MCF 10A (cell line): Measurements from ENCODE around the gene SLC35B2. TPM values are rescaled to one million over a fixed set of nuclear protein-coding genes. Genes with fewer than 3 reads are reported as not detected.

Source experiments
- BruUV-seq: library from RNA; stranded (reverse); fragments of 400-500 nt; replicated peaks from 2 replicates; lab custom pipeline; 2021; lab: Mats Ljungman, UMichigan
- CTCF ChIA-PET: fragments of 300-600 bp; sonication (Branson Sonifier 250); formaldehyde crosslinking; extraction: SDS; loops from one replicate; lab custom pipeline; 2021; ENCODE audit warnings: antibody characterized with exemption, inconsistent platforms; lab: Yijun Ruan, JAX
- POLR2A ChIA-PET: fragments of 300-600, 350-650 bp; sonication (Branson Sonifier 250); formaldehyde crosslinking; extraction: SDS; loops from one replicate; lab custom pipeline; 2020; ENCODE audit warnings: antibody characterized with exemption, inconsistent platforms; lab: Yijun Ruan, JAX
- DNase-seq: peaks from one replicate; pipeline ENCODE4 v3.0.0-alpha.2; 2018; ENCODE audit not compliant: unreplicated experiment
- H3K27ac Mint-ChIP-seq: one replicate; pipeline ENCODE4 v1.8.0; 2022; ENCODE audit warnings: mild to moderate bottlenecking, low read depth, mixed read lengths; ENCODE audit not compliant: unreplicated experiment
- H3K27me3 Mint-ChIP-seq: one replicate; pipeline ENCODE4 v1.8.0; 2022; ENCODE audit warnings: mixed read lengths; ENCODE audit not compliant: insufficient read depth, unreplicated experiment
- H3K36me3 Mint-ChIP-seq: one replicate; pipeline ENCODE4 v1.8.0; 2022; ENCODE audit warnings: mild to moderate bottlenecking, moderate library complexity, mixed read lengths; ENCODE audit not compliant: insufficient read depth, unreplicated experiment
- H3K4me1 Mint-ChIP-seq: one replicate; pipeline ENCODE4 v1.8.0; 2022; ENCODE audit warnings: mixed read lengths; ENCODE audit not compliant: insufficient read depth, unreplicated experiment
- H3K4me3 Mint-ChIP-seq: one replicate; pipeline ENCODE4 v1.8.0; 2022; ENCODE audit warnings: mild to moderate bottlenecking, moderate library complexity, mixed read lengths; ENCODE audit not compliant: unreplicated experiment
- H3K9me3 Mint-ChIP-seq: one replicate; pipeline ENCODE4 v1.8.0; 2022; ENCODE audit warnings: mixed read lengths; ENCODE audit not compliant: unreplicated experiment
- intact Hi-C: fragments of 100-400 bp; cut with micrococcal nuclease; formaldehyde crosslinking; loops from 2 replicates; pipeline ENCODE4 v1.14.1; 2022
- total RNA-seq: library from RNA; stranded (reverse); gene quantifications from 2 replicates; pipeline ENCODE4 v1.2.3, GENCODE V29; 2022
- TF ChIP-seq, protein P1 (sequence below): fragments of 200-600 bp; IDR thresholded peaks from one replicate; pipeline ENCODE4 v1.8.0; 2022; ENCODE audit warnings: antibody characterized with exemption, mild to moderate bottlenecking; ENCODE audit not compliant: unreplicated experiment

SLC35B2 gene
- total RNA-seq, 1 experiment from 2014 or later = 27.1 TPM

DNA sequence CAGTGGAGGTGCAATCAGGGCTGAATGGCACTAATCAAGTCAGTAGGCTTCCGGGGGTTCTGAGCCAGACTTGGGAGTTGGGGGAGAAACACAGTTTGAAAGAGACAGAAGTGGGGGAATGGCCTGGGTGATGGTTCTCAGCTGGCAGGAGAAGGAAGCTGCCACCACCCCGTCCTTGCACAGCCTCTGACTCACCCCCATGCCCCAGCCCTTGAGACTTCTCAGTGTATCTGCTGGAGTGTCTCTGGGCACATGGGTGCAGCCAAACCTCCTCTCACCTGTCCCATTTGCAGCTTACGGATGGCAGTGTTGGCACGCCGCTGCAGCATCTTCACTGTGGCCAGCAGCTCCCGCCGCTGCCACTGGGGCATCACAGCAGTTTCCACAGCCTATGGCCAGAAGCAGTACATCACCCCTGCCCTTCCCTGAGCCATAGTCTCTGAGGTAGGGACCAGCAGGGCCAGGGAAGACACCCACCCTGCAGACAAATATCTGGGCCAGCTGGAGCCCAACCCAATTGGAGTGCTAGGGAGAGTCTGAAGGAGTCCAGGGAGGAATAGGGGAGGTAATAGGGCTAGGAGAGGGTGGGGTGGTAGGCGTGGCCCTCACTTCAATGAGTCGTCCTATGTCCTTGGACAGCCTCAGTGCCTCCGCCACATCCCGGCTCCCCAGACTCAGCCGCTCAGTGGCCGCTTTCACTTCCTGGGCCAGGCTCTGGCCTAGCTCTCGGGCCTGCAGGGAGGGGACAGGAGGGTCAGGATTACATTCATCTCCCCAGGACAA is 44.6 kb upstream of the SLC35B2 start:
- CTCF ChIA-PET = interaction anchor here (1.2 to 1.4 kb wide), 2 partner anchors 11 to 31 kb away, joined by 3 to 4 read pairs; partner anchors contain the start of gene AARS2
- H3K4me3 Mint-ChIP-seq = no peak overlapping the region
- H3K27ac Mint-ChIP-seq = no peak overlapping the region
- no peak for DNase-seq
- peaks cover 38% of the 10 kb centered on the region for H3K36me3 Mint-ChIP-seq
- BruUV-seq = no TSS peak
- H3K9me3 Mint-ChIP-seq = no peaks in the 10 kb centered on the region
- POLR2A ChIA-PET = interaction anchor here (0.6 to 0.7 kb wide), 3 partner anchors 21 to 556 kb away, joined by 3 to 5 read pairs (median 3); no protein-coding TSS in a partner anchor
- TF ChIP-seq, protein P1, sequence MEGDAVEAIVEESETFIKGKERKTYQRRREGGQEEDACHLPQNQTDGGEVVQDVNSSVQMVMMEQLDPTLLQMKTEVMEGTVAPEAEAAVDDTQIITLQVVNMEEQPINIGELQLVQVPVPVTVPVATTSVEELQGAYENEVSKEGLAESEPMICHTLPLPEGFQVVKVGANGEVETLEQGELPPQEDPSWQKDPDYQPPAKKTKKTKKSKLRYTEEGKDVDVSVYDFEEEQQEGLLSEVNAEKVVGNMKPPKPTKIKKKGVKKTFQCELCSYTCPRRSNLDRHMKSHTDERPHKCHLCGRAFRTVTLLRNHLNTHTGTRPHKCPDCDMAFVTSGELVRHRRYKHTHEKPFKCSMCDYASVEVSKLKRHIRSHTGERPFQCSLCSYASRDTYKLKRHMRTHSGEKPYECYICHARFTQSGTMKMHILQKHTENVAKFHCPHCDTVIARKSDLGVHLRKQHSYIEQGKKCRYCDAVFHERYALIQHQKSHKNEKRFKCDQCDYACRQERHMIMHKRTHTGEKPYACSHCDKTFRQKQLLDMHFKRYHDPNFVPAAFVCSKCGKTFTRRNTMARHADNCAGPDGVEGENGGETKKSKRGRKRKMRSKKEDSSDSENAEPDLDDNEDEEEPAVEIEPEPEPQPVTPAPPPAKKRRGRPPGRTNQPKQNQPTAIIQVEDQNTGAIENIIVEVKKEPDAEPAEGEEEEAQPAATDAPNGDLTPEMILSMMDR = no peak
- H3K4me1 Mint-ChIP-seq = peaks cover 4% of the 10 kb centered on the region
- intact Hi-C loops = no loop called here
- peaks cover 2% of the 10 kb centered on the region for H3K27me3 Mint-ChIP-seq

GRCh38 chr6:44301106-44301505 is 43.8 kb upstream of the SLC35B2 start:
- peak overlapping the region; percentile 22 for H3K27ac Mint-ChIP-seq
- H3K4me3 Mint-ChIP-seq = no peak overlapping the region
- peaks cover 35% of the 10 kb centered on the region for H3K36me3 Mint-ChIP-seq
- no TSS peak for BruUV-seq
- POLR2A ChIA-PET = no interaction called here
- CTCF ChIA-PET = interaction anchor here (0.6 to 1.4 kb wide), 2 partner anchors 11 to 33 kb away, joined by 3 to 4 read pairs; partner anchors contain the start of gene AARS2
- TF ChIP-seq, protein P1 = no peak
- H3K27me3 Mint-ChIP-seq = peaks cover 11% of the 10 kb centered on the region
- no peaks in the 10 kb centered on the region for H3K9me3 Mint-ChIP-seq
- no peak for DNase-seq
- peaks cover 4% of the 10 kb centered on the region for H3K4me1 Mint-ChIP-seq
- intact Hi-C loops = no loop called here

GRCh38 chr6:44300292-44300823 is 43.0 kb upstream of the SLC35B2 start:
- CTCF ChIA-PET = interaction anchor here (0.6 kb wide), 1 partner anchor 34 kb away, joined by 3 read pairs; no protein-coding TSS in a partner anchor

More at GRCh38 chr6:44300292-44300823, 43.0 kb upstream of the SLC35B2 start:
- TF ChIP-seq, protein P1 = no peak
- Mint-ChIP-seq H3K27me3 (peaks cover 18% of the 10 kb centered on the region), H3K4me3 (no peak overlapping the region), H3K4me1 (peaks cover 4% of the 10 kb centered on the region), H3K36me3 (peaks cover 35% of the 10 kb centered on the region), H3K9me3 (no peaks in the 10 kb centered on the region), H3K27ac (peak overlapping the region; percentile 22)
- POLR2A ChIA-PET = interaction anchor here (0.6 kb wide), 1 partner anchor 12 kb away, joined by 4 read pairs; no protein-coding TSS in a partner anchor
- intact Hi-C loops = no loop called here
- no peak for DNase-seq
- TSS peak; percentile 23 for BruUV-seq
